H54 (cell line): ENCODE measurements around the gene OR4C13.
"Not testable (repeated sequence)": the region's sequence is repeated elsewhere in the genome, so short reads cannot be mapped to it uniquely, and the experiment has no call there.

Source experiments
- DNase-seq: peaks from one replicate; pipeline ENCODE4 v3.0.0; 2011; ENCODE audit warnings: low spot score, mixed read lengths; ENCODE audit not compliant: insufficient read length
- FAIRE-seq: peaks from 3 replicates; lab custom pipeline; 2011; peaks lifted over from hg19 to GRCh38; lab: Jason Lieb, UNC
- POLR2A ChIP-seq: IDR thresholded peaks from 2 replicates; pipeline ENCODE4 v1.6.1; 2011; ENCODE audit warnings: low read depth, mild to moderate bottlenecking, low read length

Gene OR4C13

GRCh38 chr11:49952091-49952490 is at the start of gene OR4C13:
TSS of gene OR4C13 (plus strand) at chr11:49952391. CDS start at chr11:49952423, 32 bp downstream.
- DNase-seq (no peak), FAIRE-seq (no peak)
- no peak for TF ChIP-seq POLR2A

GRCh38 chr11:49911516-49911915 is 40.7 kb upstream of the OR4C13 start:
- not testable (repeated sequence) for FAIRE-seq, DNase-seq

GRCh38 chr11:49948701-49949100 is 3.5 kb upstream of the OR4C13 start:
- FAIRE-seq, DNase-seq: not testable (repeated sequence)

GRCh38 chr11:49973439-49973838 is 21.2 kb downstream of the OR4C13 start:
- not testable (repeated sequence) for DNase-seq, FAIRE-seq

GRCh38 chr11:49982435-49982834 is 30.2 kb downstream of the OR4C13 start, which contains the start of gene OR4C12:
TSS of gene OR4C12 (minus strand) at chr11:49982535. CDS start at chr11:49982501, 34 bp downstream.
- DNase-seq, FAIRE-seq: not testable (repeated sequence)

- DNase-seq (peak; percentile 5), FAIRE-seq (peak; percentile 68)
- no peak for TF ChIP-seq POLR2A
Observed at GRCh38 chr11:49995565-49995964, 43.4 kb downstream of the OR4C13 start.
